SK-N-SH (cell line): Measurements from ENCODE around the gene VWF. TPM values are rescaled to one million over a fixed set of nuclear protein-coding genes. Genes with fewer than 3 reads are reported as not detected.
A peak's percentile ranks its signal among the peaks of the same experiment; 100 is the strongest.

Source experiments
- CTCF ChIA-PET: fragments of 300-600, 350-600 bp; formaldehyde crosslinking; extraction: SDS; loops from one replicate; lab custom pipeline; 2021; lab: Yijun Ruan, JAX
- POLR2A ChIA-PET: fragments of 350-600 bp; sonication (Branson Sonifier 250); formaldehyde crosslinking; extraction: SDS; loops from one replicate; lab custom pipeline; 2020; ENCODE audit warnings: antibody characterized with exemption, inconsistent platforms; lab: Yijun Ruan, JAX
- DNase-seq: peaks from one replicate; pipeline ENCODE4 v3.0.0; 2012
- H2AFZ ChIP-seq: fragments of 200-600 bp; sonication (generic); 2 replicates; pipeline ENCODE4 v1.8.1; 2016; ENCODE audit warnings: antibody characterized with exemption, mild to moderate bottlenecking, low read depth
- H3F3A ChIP-seq: fragments of 200-600 bp; sonication (generic); replicated peaks from 2 replicates; pipeline ENCODE3; 2016; ENCODE audit warnings: antibody characterized with exemption, mild to moderate bottlenecking; ENCODE audit not compliant: insufficient read depth
- H3K27ac ChIP-seq, 2 experiments: fragments of 200-500 bp in 1 of 2; fragments of 200-600 bp in 1 of 2; sonication (Bioruptor generic) in 1 of 2; sonication (generic), shearing (Covaris generic) in 1 of 2; 2 replicates each; pipeline versions ENCODE4 v1.5.1 to v1.6.1; 2014 to 2016; ENCODE audit warnings: low read depth in 2 of 2, inconsistent platforms in 1 of 2, low read length in 1 of 2, mild to moderate bottlenecking in 1 of 2, mixed read lengths in 1 of 2
- H3K27me3 ChIP-seq: fragments of 200-600 bp; sonication (generic), shearing (Covaris generic); 2 replicates; pipeline ENCODE4 v1.6.1; 2016; ENCODE audit warnings: mixed run types; ENCODE audit not compliant: insufficient read depth
- H3K36me3 ChIP-seq, 2 experiments: fragments of 200-500 bp in 1 of 2; fragments of 200-600 bp in 1 of 2; sonication (Bioruptor generic) in 1 of 2; sonication (generic) in 1 of 2; replicated peaks in 1 of 2; 2 replicates each; pipeline versions ENCODE3 to v1.5.1; 2014 to 2016; ENCODE audit warnings: low read length in 1 of 2, mild to moderate bottlenecking in 1 of 2; ENCODE audit not compliant: insufficient read depth in 2 of 2, control insufficient read depth in 1 of 2
- H3K4me1 ChIP-seq, 2 experiments: fragments of 200-500 bp in 1 of 2; fragments of 200-600 bp in 1 of 2; sonication (Bioruptor generic) in 1 of 2; sonication (generic), shearing (Covaris generic) in 1 of 2; 2 replicates each; pipeline versions ENCODE4 v1.5.1 to v1.6.1; 2014 to 2016; ENCODE audit warnings: low read depth in 1 of 2, low read length in 1 of 2, mixed run types in 1 of 2; ENCODE audit not compliant: insufficient read depth in 2 of 2, control insufficient read depth in 1 of 2
- H3K4me2 ChIP-seq: fragments of 200-600 bp; sonication (generic), shearing (Covaris generic); 2 replicates; pipeline ENCODE4 v1.6.1; 2017; ENCODE audit warnings: mixed run types
- H3K4me3 ChIP-seq, 2 experiments: fragments of 200-500 bp in 1 of 2; fragments of 200-600 bp in 1 of 2; sonication (Bioruptor generic) in 1 of 2; sonication (generic), shearing (Covaris generic) in 1 of 2; 2 replicates each; pipeline versions ENCODE4 v1.5.1 to v1.8.1; 2014 to 2016; ENCODE audit warnings: low read depth in 2 of 2, inconsistent platforms in 1 of 2, low read length in 1 of 2, mild to moderate bottlenecking in 1 of 2, mixed read lengths in 1 of 2, moderate library complexity in 1 of 2
- H3K79me2 ChIP-seq: fragments of 200-600 bp; sonication (generic); 2 replicates; pipeline ENCODE4 v1.8.1; 2017; ENCODE audit warnings: mild to moderate bottlenecking; ENCODE audit not compliant: insufficient read depth
- H3K9ac ChIP-seq: fragments of 200-600 bp; sonication (generic); 2 replicates; pipeline ENCODE4 v1.6.1; 2017; ENCODE audit warnings: mixed run types
- H3K9me2 ChIP-seq: fragments of 200-600 bp; sonication (generic); 2 replicates; pipeline ENCODE4 v1.6.1; 2017; ENCODE audit warnings: mixed run types
- H3K9me3 ChIP-seq: fragments of 200-600 bp; sonication (generic); 2 replicates; pipeline ENCODE4 v1.6.1; 2017; ENCODE audit warnings: mixed run types, mild to moderate bottlenecking, moderate library complexity
- H4K20me1 ChIP-seq: fragments of 200-600 bp; sonication (generic); 2 replicates; pipeline ENCODE4 v1.6.1; 2017; ENCODE audit warnings: mild to moderate bottlenecking, mixed run types; ENCODE audit not compliant: insufficient read depth
- CHD2 ChIP-seq: fragments of 150-350 bp; IDR thresholded peaks from 2 replicates; pipeline ENCODE4 v1.6.1; 2018; ENCODE audit warnings: low read length; ENCODE audit not compliant: partially characterized antibody
- ELF1 ChIP-seq: IDR thresholded peaks from 2 replicates; pipeline ENCODE4 v1.4.0; 2012
- EP300 ChIP-seq, 2 experiments: IDR thresholded peaks; 2 replicates each; pipeline versions ENCODE4 v1.4.0 to v1.6.1; 2012; ENCODE audit warnings: borderline replicate concordance in 1 of 2, low read depth in 1 of 2, low read length in 1 of 2
- FOSL2 ChIP-seq: IDR thresholded peaks from 2 replicates; pipeline ENCODE4 v1.4.0; 2012; ENCODE audit warnings: low read depth, mild to moderate bottlenecking, moderate library complexity, borderline replicate concordance
- GABPA ChIP-seq: IDR thresholded peaks from 2 replicates; pipeline ENCODE4 v1.4.0; 2012; ENCODE audit warnings: low read depth, mild to moderate bottlenecking
- JUND ChIP-seq: IDR thresholded peaks from 2 replicates; pipeline ENCODE4 v1.4.0; 2012
- MEF2A ChIP-seq: IDR thresholded peaks from 2 replicates; pipeline ENCODE4 v1.4.0; 2012; ENCODE audit warnings: low read depth, borderline replicate concordance
- MXI1 ChIP-seq: IDR thresholded peaks from 2 replicates; pipeline ENCODE4 v1.6.1; 2012; ENCODE audit warnings: mild to moderate bottlenecking, low read depth, low read length, improper control_type of control experiment
- NRF1 ChIP-seq: IDR thresholded peaks from 2 replicates; pipeline ENCODE4 v1.6.1; 2012; ENCODE audit warnings: low read depth, mild to moderate bottlenecking, low read length
- POLR2AphosphoS5 ChIP-seq: IDR thresholded peaks from 2 replicates; pipeline ENCODE4 v1.6.1; 2012; ENCODE audit warnings: low read depth, low read length
- RAD21 ChIP-seq: IDR thresholded peaks from 2 replicates; pipeline ENCODE4 v1.6.1; 2012; ENCODE audit warnings: mild to moderate bottlenecking, low read length
- SMC3 ChIP-seq: IDR thresholded peaks from 2 replicates; pipeline ENCODE4 v1.6.1; 2012; ENCODE audit warnings: low read depth, low read length, improper control_type of control experiment
- TCF12 ChIP-seq: IDR thresholded peaks from 2 replicates; pipeline ENCODE4 v1.4.0; 2012
- TEAD4 ChIP-seq: IDR thresholded peaks from 2 replicates; pipeline ENCODE4 v1.4.0; 2012; ENCODE audit warnings: mild to moderate bottlenecking, borderline replicate concordance; ENCODE audit not compliant: insufficient read depth
- YY1 ChIP-seq: IDR thresholded peaks from 2 replicates; pipeline ENCODE4 v1.4.0; 2012; ENCODE audit warnings: low read depth, mild to moderate bottlenecking
- WGBS: methylation state at CpG from one replicate; pipeline ENCODE4 v1.1.6; 2017; ENCODE audit warnings: low lambda C conversion rate; 5-methylcytosine and 5-hydroxymethylcytosine counted together
- polyA plus RNA-seq, 3 experiments: library from polyadenylated mRNA; depleted of rRNA; stranded (reverse); fragments of >200 nt; gene quantifications; 2 replicates each; pipeline ENCODE4 v1.2.3, GENCODE V29; 2012
- TF ChIP-seq, protein P1 (sequence below): IDR thresholded peaks from 2 replicates; pipeline ENCODE4 v1.4.0; 2012; ENCODE audit warnings: low read depth
- TF ChIP-seq, protein P2 (sequence below): fragments of 150-350 bp; IDR thresholded peaks from 2 replicates; pipeline ENCODE4 v1.6.1; 2017; ENCODE audit warnings: antibody characterized with exemption, low read length, low read depth, borderline replicate concordance
- TF ChIP-seq, protein P3 (sequence below): IDR thresholded peaks from 2 replicates; pipeline ENCODE4 v1.4.0; 2012; ENCODE audit warnings: low read depth, borderline replicate concordance
- TF ChIP-seq, protein P4 (sequence below): fragments of 150-350 bp; IDR thresholded peaks from 2 replicates; pipeline ENCODE4 v1.6.1; 2016; ENCODE audit warnings: mild to moderate bottlenecking, low read depth, low read length
- TF ChIP-seq, protein P5 (sequence below): IDR thresholded peaks from 2 replicates; pipeline ENCODE4 v1.6.1; 2012; ENCODE audit warnings: mild to moderate bottlenecking, low read depth, low read length, moderate library complexity

Gene VWF
- polyA plus RNA-seq, 1 of the 3 experiments (the other 2 are of a cell fraction) = 0.12 TPM

DNA sequence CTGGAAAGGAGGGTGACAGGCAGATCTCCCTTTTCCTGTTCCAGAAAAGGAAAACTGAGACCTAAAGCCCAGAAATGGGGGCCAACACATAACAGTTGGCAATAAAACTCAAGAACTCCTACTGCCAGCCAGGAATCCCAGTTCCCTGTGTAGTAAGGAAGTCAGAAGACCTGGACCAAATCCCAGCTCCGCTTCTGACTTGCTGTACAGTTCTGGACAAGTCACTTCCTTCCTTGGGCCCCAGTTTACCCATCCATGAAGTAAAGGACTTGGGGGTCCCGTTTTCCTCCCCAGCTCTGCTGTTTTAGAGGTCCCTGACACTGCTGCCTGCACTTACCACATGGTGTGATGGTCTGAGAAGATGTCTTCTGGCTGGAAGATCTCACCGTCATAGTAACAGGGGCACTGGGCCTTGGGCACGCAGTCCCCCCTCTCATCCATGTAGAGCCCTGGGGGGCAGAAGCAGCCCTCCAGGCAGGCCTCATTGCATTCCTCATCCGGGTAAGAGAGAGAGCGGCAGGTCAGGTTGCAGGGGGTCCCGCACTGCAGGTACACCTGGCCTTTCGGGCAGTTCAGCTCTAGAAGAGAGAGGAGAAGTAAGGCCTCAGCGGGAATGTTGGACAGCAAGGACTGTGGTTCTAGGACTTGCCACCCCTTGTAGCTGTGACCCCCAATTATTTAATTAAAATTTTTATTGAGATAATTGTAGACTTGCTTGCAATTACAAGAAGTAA is 72.1 kb downstream of the VWF start:
- WGBS = 87% methylated on average over 6 of the region's 9 CpGs
- ChIA-PET POLR2A (no interaction called here), CTCF (interaction anchor here (1.0 to 5.7 kb wide), 7 partner anchors 11 to 233 kb away, joined by 3 to 36 read pairs (median 7); no protein-coding TSS in a partner anchor)
- Histone ChIP-seq H3K27me3 (no peaks in the 10 kb centered on the region), H3K4me3 (no peak overlapping the region), H3K79me2 (no peaks in the 10 kb centered on the region), H3K9me2 (no peaks in the 10 kb centered on the region), H3K9me3 (no peaks in the 10 kb centered on the region), H3K36me3 (no peaks in the 10 kb centered on the region), H3K9ac (no peak overlapping the region), H3F3A (no peaks in the 10 kb centered on the region), H3K27ac (peak overlapping the region in 1 of 2 experiments; percentile 9; a peak in 1 of 4 replicates), H4K20me1 (no peaks in the 10 kb centered on the region), H3K4me1 (peaks cover 0 to 9% of the 10 kb centered on the region in 2 experiments; a peak in 2 of 4 replicates), H3K4me2 (no peak overlapping the region), H2AFZ (no peak overlapping the region)
- no peak for DNase-seq
- no peak for TF ChIP-seq FOSL2
- TF ChIP-seq CHD2 = no peak
- no peak for TF ChIP-seq RAD21
- TF ChIP-seq, protein P1, sequence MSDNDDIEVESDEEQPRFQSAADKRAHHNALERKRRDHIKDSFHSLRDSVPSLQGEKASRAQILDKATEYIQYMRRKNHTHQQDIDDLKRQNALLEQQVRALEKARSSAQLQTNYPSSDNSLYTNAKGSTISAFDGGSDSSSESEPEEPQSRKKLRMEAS = no peak
- TF ChIP-seq NRF1 = no peak
- TF ChIP-seq TEAD4 = no peak
- TF ChIP-seq, protein P2, sequence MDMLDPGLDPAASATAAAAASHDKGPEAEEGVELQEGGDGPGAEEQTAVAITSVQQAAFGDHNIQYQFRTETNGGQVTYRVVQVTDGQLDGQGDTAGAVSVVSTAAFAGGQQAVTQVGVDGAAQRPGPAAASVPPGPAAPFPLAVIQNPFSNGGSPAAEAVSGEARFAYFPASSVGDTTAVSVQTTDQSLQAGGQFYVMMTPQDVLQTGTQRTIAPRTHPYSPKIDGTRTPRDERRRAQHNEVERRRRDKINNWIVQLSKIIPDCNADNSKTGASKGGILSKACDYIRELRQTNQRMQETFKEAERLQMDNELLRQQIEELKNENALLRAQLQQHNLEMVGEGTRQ = no peak
- TF ChIP-seq SMC3 = no peak
- no peak for TF ChIP-seq JUND
- TF ChIP-seq EP300 (IDR thresholded peaks at IDR 0.05; ENCODE audit: borderline replicate concordance in 1 of 2, low read depth in 1 of 2, low read length in 1 of 2) = no peak
- TF ChIP-seq MEF2A = no peak
- TF ChIP-seq, protein P3, sequence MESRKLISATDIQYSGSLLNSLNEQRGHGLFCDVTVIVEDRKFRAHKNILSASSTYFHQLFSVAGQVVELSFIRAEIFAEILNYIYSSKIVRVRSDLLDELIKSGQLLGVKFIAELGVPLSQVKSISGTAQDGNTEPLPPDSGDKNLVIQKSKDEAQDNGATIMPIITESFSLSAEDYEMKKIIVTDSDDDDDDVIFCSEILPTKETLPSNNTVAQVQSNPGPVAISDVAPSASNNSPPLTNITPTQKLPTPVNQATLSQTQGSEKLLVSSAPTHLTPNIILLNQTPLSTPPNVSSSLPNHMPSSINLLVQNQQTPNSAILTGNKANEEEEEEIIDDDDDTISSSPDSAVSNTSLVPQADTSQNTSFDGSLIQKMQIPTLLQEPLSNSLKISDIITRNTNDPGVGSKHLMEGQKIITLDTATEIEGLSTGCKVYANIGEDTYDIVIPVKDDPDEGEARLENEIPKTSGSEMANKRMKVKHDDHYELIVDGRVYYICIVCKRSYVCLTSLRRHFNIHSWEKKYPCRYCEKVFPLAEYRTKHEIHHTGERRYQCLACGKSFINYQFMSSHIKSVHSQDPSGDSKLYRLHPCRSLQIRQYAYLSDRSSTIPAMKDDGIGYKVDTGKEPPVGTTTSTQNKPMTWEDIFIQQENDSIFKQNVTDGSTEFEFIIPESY = no peak
- TF ChIP-seq, protein P4, sequence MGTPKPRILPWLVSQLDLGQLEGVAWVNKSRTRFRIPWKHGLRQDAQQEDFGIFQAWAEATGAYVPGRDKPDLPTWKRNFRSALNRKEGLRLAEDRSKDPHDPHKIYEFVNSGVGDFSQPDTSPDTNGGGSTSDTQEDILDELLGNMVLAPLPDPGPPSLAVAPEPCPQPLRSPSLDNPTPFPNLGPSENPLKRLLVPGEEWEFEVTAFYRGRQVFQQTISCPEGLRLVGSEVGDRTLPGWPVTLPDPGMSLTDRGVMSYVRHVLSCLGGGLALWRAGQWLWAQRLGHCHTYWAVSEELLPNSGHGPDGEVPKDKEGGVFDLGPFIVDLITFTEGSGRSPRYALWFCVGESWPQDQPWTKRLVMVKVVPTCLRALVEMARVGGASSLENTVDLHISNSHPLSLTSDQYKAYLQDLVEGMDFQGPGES = no peak
- no peak for TF ChIP-seq ELF1
- TF ChIP-seq GABPA = no peak
- TF ChIP-seq, protein P5, sequence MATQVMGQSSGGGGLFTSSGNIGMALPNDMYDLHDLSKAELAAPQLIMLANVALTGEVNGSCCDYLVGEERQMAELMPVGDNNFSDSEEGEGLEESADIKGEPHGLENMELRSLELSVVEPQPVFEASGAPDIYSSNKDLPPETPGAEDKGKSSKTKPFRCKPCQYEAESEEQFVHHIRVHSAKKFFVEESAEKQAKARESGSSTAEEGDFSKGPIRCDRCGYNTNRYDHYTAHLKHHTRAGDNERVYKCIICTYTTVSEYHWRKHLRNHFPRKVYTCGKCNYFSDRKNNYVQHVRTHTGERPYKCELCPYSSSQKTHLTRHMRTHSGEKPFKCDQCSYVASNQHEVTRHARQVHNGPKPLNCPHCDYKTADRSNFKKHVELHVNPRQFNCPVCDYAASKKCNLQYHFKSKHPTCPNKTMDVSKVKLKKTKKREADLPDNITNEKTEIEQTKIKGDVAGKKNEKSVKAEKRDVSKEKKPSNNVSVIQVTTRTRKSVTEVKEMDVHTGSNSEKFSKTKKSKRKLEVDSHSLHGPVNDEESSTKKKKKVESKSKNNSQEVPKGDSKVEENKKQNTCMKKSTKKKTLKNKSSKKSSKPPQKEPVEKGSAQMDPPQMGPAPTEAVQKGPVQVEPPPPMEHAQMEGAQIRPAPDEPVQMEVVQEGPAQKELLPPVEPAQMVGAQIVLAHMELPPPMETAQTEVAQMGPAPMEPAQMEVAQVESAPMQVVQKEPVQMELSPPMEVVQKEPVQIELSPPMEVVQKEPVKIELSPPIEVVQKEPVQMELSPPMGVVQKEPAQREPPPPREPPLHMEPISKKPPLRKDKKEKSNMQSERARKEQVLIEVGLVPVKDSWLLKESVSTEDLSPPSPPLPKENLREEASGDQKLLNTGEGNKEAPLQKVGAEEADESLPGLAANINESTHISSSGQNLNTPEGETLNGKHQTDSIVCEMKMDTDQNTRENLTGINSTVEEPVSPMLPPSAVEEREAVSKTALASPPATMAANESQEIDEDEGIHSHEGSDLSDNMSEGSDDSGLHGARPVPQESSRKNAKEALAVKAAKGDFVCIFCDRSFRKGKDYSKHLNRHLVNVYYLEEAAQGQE = no peak
- no peak for TF ChIP-seq POLR2AphosphoS5
- no peak for TF ChIP-seq TCF12
- TF ChIP-seq MXI1 = no peak
- TF ChIP-seq YY1 = no peak
